Breast epithelium (tissue), 4 donors: ENCODE results near the gene ABR. TPM values are rescaled to one million over a fixed set of nuclear protein-coding genes. Genes with fewer than 3 reads are reported as not detected.
A peak's percentile ranks its signal among the peaks of the same experiment; 100 is the strongest.

Source experiments
- DNase-seq, 2 donors: peaks; one replicate each; pipeline ENCODE4 v3.0.0-alpha.2; 2019; ENCODE audit warnings: low spot score in 2 of 2
- H3K27ac ChIP-seq, 2 donors: fragments of 200-600 bp; sonication (generic) in 1 of 2; one replicate each; pipeline ENCODE4 v1.5.1; 2016 to 2019; ENCODE audit warnings: mild to moderate bottlenecking in 1 of 2
- H3K27me3 ChIP-seq, 2 donors: fragments of 200-600 bp; sonication (generic) in 1 of 2; one replicate each; pipeline versions ENCODE4 v1.5.1 to v1.6.0; 2017 to 2019; ENCODE audit warnings: control low read depth in 1 of 2, mild to moderate bottlenecking in 1 of 2
- H3K36me3 ChIP-seq: fragments of 200-600 bp; one replicate; pipeline ENCODE4 v1.5.1; 2019
- H3K4me1 ChIP-seq, 2 donors: fragments of 200-600 bp; sonication (generic); one replicate each; pipeline ENCODE4 v1.5.1; 2016 to 2019; ENCODE audit warnings: control low read depth in 1 of 2
- H3K4me3 ChIP-seq, 3 donors: fragments of 200-600 bp; sonication (generic); 1 replicate in 2 of 3; 2 replicates in 1 of 3; pipeline ENCODE4 v1.5.1; 2016 to 2019; ENCODE audit warnings: mild to moderate bottlenecking in 3 of 3, moderate library complexity in 2 of 3
- H3K9me3 ChIP-seq, 2 donors: fragments of 200-600 bp; sonication (generic) in 1 of 2; one replicate each; pipeline ENCODE4 v1.5.1; 2016 to 2019; ENCODE audit warnings: control low read depth in 1 of 2
- CTCF ChIP-seq, 3 donors: fragments of 450-650 bp; IDR thresholded peaks; one replicate each; pipeline ENCODE4 v1.5.1; 2016 to 2017; ENCODE audit warnings: antibody characterized with exemption in 3 of 3, mild to moderate bottlenecking in 3 of 3, moderate library complexity in 3 of 3
- POLR2A ChIP-seq: fragments of 450-650 bp; IDR thresholded peaks from one replicate; pipeline ENCODE4 v1.6.1; 2016; ENCODE audit warnings: antibody characterized with exemption, mild to moderate bottlenecking, moderate library complexity
- POLR2AphosphoS5 ChIP-seq, 3 donors: sonication (generic); formaldehyde crosslinking; IDR thresholded peaks; one replicate each; pipeline ENCODE4 v1.6.1; 2017; ENCODE audit warnings: antibody characterized with exemption in 3 of 3
- intact Hi-C: fragments of 100-400 bp; cut with DNase I; formaldehyde crosslinking; loops from one replicate; pipeline ENCODE4 v1.15.1; 2023; ENCODE audit warnings: low total_unique reads
- total RNA-seq, 3 donors: library from RNA; depleted of rRNA; stranded (reverse); fragments of >200 nt; gene quantifications; one replicate each; pipeline ENCODE4 v1.1.0, GENCODE V29; 2016

Gene ABR
- total RNA-seq, 3 donors from 2014 or later = 63.5 to 77.0 (median 75.0) TPM

GRCh38 chr17:1035546-1036170 lies 144.1 kb downstream of the ABR start:
- TF ChIP-seq POLR2AphosphoS5 (IDR thresholded peaks at IDR 0.05) (no peak), CTCF (IDR thresholded peaks at IDR 0.05) (no peak), POLR2A (no peak)
- DNase-seq = no peak

GRCh38 chr17:1034652-1035210 lies 145.1 kb downstream of the ABR start:
- peaks cover 7 to 9% of the 10 kb centered on the region in 2 donors for H3K4me1 ChIP-seq
- TF ChIP-seq CTCF (IDR thresholded peaks at IDR 0.05) = no peak
- no peak for TF ChIP-seq POLR2AphosphoS5 (IDR thresholded peaks at IDR 0.05)
- no peaks in the 10 kb centered on the region for H3K36me3 ChIP-seq
- no peaks in the 10 kb centered on the region for H3K9me3 ChIP-seq
- H3K27me3 ChIP-seq = no peaks in the 10 kb centered on the region
- no peak overlapping the region for H3K4me3 ChIP-seq
- intact Hi-C loops = no loop called here
- no peak for DNase-seq
- no peak overlapping the region for H3K27ac ChIP-seq

More at GRCh38 chr17:1035546-1036170, 144.1 kb downstream of the ABR start:
- H3K4me1 ChIP-seq = peaks cover 11 to 17% of the 10 kb centered on the region in 2 donors
- no peaks in the 10 kb centered on the region for H3K36me3 ChIP-seq
- H3K27me3 ChIP-seq = no peaks in the 10 kb centered on the region
- H3K9me3 ChIP-seq = no peaks in the 10 kb centered on the region
- H3K4me3 ChIP-seq = no peak overlapping the region
- intact Hi-C loops = no loop called here
- H3K27ac ChIP-seq = peak overlapping the region in 1 of 2 donors; percentile 32

- no peaks in the 10 kb centered on the region for H3K36me3 ChIP-seq
- TF ChIP-seq POLR2A = no peak
- TF ChIP-seq CTCF (IDR thresholded peaks at IDR 0.05) = no peak
- TF ChIP-seq POLR2AphosphoS5 (IDR thresholded peaks at IDR 0.05) = no peak
- intact Hi-C loops = no loop called here
- H3K27ac ChIP-seq = no peak overlapping the region
- H3K27me3 ChIP-seq = no peaks in the 10 kb centered on the region
- no peak for DNase-seq
- no peak overlapping the region for H3K4me3 ChIP-seq
- no peaks in the 10 kb centered on the region for H3K9me3 ChIP-seq
- H3K4me1 ChIP-seq = peaks cover 0 to 7% of the 10 kb centered on the region in 2 donors
Measured at GRCh38 chr17:1033503-1033902, 146.3 kb downstream of the ABR start.

GRCh38 chr17:1032391-1032790 lies 147.4 kb downstream of the ABR start:
- intact Hi-C loops = no loop called here
- Histone ChIP-seq H3K36me3 (no peaks in the 10 kb centered on the region), H3K27ac (no peak overlapping the region), H3K4me3 (no peak overlapping the region), H3K4me1 (peaks cover 0 to 7% of the 10 kb centered on the region in 2 donors), H3K9me3 (no peaks in the 10 kb centered on the region), H3K27me3 (no peaks in the 10 kb centered on the region)
- DNase-seq = no peak
- TF ChIP-seq CTCF (IDR thresholded peaks at IDR 0.05) (no peak), POLR2A (no peak), POLR2AphosphoS5 (IDR thresholded peaks at IDR 0.05) (no peak)

GRCh38 chr17:1031711-1032110 lies 148.1 kb downstream of the ABR start:
- Histone ChIP-seq H3K36me3 (no peaks in the 10 kb centered on the region), H3K4me3 (peak overlapping the region; percentile 36 to 56 (median 42)), H3K4me1 (peaks cover 0 to 7% of the 10 kb centered on the region in 2 donors), H3K9me3 (no peaks in the 10 kb centered on the region), H3K27me3 (no peaks in the 10 kb centered on the region), H3K27ac (peak overlapping the region in 1 of 2 donors; percentile 85)
- no peak for DNase-seq
- TF ChIP-seq POLR2AphosphoS5 (IDR thresholded peaks at IDR 0.05) (no peak), POLR2A (no peak), CTCF (IDR thresholded peaks at IDR 0.05) (no peak)
- intact Hi-C loops = no loop called here
